Suppressor macrophage treated with lipopolysaccharide for 1 hour (primary cell): ENCODE data around the gene IRAK1.
"Not testable (repeated sequence)": the region's sequence is repeated elsewhere in the genome, so short reads cannot be mapped to it uniquely, and the experiment has no call there.

Experiments used
- DNase-seq, 3 donors: peaks; one replicate each; pipeline ENCODE4 v3.0.0-alpha.2; 2020 to 2022

IRAK1 gene

DNA sequence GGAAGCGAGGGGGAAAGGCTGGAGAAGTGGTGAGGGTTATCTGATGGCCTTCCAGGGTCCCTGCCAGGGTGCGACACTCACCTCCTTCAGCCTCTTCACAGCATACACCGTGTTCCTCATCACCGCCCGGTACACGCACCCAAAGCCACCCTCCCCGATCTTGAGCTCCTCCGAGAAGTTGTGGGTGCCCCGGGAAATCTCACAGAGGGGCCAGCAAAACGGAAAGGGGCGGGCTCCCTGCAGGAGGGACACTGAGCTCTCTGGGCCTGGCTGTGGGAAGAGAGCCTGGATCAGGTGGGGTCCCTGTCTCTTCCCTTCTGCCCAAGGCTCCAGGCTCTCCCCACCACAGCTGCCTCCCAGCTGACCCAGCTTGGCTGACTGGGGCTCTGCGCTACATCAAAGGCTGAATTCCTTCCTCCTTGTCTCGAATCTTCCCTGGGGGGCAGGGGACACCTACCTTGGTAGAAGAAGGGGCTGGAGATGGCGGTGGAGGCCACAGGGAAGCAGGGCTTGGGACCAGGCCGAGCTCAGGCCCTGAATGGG, 1.1 kb downstream of the IRAK1 start:
- DNase-seq: no peak

GRCh38 chrX:154017766-154018517, 1.8 kb downstream of the IRAK1 start:
- DNase-seq: no peak

- no peak for DNase-seq
Measured at GRCh38 chrX:154016366-154017076, 3.2 kb downstream of the IRAK1 start.

DNA sequence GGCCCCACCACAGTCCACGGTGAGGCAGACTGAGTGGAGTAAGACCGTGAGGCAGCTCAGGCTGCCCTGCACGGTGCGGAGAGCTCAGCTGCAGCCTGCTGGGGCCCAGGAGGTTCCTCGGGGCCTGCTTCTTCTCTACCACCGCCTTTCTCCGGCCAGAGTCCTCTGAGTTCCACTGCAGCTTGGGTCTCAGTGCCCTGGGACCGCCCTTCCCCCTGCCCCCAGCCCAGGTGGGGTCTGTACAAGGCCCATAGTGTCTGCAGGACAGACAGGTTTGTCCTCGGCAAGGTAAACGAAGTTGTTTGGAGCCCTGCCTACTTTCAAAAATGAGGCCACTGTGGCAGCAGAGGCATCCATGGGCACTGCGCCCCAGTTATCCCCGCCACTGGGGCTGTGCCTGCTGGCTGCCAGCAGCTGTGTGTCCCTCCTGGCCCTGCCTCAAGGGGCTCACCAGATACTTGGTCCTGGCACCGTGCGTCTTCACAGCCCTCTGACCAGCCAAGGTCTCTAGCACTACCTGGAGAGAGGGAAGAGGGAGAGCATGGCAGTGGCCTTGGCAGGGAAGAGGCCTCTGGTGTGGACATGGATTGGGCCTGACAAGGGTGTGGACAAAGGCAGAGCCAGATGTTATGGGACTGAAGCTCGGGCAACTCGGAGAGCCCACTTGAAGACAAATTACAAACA, 4.0 kb downstream of the IRAK1 start:
- DNase-seq: no peak

DNA sequence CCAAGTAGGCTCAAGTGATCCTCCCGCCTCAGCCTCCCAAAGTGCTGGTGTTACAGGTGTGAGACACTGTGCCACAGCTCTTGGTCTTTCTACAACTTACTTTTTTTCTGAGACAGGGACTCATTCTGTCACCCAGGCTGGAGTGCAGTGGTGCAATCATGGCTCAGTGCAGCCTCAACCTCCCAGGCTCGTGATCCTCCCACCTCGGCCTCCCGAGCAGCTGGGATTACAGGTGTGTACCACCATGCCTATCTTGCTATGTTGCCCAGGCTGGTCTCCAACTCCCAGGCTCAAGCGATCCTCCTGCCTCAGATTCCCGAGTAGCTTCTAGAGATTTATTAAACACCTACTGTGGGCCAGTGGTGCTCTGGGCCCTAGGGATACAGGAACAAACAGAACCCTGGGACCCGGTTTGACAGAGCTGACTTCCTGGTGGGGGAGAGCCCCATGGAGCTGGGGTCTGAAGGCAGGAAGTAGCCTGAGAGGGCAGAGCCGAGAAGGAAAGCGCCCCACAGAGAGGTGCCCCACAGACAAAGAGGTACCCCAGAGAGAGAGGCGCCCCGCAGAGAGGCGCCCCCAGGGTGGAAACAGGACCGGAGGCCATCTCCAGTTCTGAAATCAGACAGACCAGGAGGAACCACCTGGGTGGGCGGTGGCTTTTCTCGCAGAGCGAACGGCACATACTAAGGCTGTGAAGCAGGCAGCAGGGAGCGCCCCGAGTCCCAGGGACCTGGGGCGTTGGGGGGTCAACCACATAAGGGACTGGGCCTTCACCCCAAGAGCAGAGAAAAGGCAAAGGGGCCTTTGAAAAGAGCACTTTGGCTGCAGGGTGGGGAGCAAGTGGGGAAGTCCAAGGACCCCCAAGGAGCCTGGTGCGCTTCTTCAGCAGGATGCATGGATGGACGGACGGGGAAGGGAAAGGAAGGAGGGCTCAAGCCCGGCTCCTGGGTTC, 5.0 kb downstream of the IRAK1 start:
- DNase-seq: no peak

- DNase-seq: peak; percentile 46 to 47 (median 46)
Measured at GRCh38 chrX:154013614-154014360, 5.9 kb downstream of the IRAK1 start.

- DNase-seq: no peak
Measured at GRCh38 chrX:154013001-154013421, 6.7 kb downstream of the IRAK1 start.

GRCh38 chrX:154012336-154012991, 7.2 kb downstream of the IRAK1 start:
- no peak for DNase-seq

GRCh38 chrX:154011376-154012335, 8.0 kb downstream of the IRAK1 start:
- no peak for DNase-seq

DNA sequence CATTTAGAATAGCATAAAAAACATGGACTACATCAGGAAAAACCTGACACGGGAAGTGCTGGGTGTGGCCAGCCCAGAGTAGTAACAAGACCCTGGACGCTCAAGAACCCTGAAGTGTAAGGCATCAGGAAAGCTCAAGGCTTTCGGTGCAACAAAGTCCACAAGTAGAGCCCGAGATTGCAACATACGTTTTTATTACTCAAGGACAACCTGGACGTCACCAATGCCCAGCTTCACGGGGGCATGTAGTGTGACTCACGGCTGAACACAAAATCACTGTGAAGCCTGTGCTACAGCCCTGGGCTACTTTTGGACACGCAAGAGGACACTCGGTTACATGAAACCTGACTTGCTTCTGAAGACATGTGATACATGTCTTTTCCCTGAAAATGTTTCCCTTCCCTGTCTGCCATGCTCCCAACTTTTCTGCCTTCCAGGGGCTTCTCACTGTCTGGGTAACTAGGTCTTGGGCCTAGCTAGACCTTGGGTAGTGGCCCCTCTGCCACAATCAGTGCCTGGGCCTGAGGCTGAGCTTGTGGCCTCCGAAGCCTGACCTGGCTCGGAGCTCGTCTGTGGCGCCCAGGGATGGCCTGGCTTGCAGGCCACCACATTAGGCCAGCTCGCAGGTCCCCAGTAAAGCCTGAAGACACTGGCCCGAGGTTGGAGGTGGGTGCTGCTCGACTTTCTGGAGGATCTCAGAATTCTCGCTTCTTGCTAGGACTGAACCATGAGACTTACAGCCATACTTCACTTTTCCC, 9.2 kb downstream of the IRAK1 start:
- DNase-seq: peak; percentile 81 to 91 (median 86)

DNA sequence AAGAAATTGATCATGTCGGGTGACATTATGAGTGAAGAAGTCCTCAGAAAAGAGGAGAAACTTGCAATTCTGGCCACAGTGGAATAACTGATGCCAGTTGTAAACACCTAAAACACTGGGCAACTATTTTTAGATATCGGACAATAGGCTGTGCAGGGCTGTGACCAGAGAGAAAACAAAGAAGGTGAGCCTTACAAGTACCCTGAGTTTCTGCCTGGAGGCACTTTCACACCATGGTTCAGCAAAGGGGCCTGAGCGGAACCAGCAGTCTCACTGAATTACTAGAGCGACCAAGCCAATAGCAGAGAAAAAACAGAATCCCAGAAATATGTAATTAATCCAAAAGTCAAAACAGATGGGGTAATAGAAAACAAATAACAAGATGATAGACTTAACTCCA, 11.2 kb downstream of the IRAK1 start:
- no peak for DNase-seq

DNA sequence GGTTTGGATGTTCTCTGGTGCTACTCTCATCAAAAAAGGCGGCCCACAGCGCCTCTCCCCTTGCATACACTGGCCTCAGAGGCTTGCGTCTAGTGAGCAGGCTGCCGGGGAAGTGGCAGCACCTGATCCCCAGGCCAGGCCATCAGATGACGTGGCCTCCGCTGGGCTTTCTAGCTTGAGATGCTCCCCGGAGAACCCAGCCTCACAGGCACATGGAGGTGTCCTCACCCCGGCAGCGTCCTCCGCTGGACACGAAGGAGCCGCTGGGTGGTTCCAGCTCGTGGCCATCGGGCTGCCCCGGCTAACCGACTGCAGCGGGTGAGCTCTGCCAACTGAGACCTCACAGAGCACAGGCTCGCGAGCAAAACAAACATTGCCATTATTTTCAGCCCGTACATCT, 12.8 kb downstream of the IRAK1 start:
- DNase-seq: no peak

GRCh38 chrX:154004315-154004714, 15.4 kb downstream of the IRAK1 start:
- no peak for DNase-seq

GRCh38 chrX:154002215-154002719, 17.4 kb downstream of the IRAK1 start:
- DNase-seq: peak; percentile 83

DNA sequence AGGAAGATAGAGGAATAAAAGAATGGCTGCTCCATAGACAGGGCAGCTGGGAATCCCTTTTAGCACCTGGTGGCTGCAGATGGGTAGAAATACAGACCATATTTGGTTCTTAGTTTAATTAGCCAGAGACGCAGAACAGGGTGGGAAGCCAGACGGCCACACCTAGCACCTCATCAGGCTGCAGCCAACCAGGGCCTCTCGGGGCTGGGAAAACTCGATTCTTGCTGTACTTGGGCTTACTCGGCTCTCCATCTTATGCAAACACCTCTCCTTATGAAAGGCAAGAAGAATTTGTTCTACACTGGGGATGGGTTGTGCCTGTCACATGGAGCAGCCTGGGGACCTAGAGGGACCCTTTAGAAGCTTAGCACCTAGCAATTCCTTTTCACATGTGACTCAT, 19.7 kb downstream of the IRAK1 start:
- DNase-seq: no peak

DNA sequence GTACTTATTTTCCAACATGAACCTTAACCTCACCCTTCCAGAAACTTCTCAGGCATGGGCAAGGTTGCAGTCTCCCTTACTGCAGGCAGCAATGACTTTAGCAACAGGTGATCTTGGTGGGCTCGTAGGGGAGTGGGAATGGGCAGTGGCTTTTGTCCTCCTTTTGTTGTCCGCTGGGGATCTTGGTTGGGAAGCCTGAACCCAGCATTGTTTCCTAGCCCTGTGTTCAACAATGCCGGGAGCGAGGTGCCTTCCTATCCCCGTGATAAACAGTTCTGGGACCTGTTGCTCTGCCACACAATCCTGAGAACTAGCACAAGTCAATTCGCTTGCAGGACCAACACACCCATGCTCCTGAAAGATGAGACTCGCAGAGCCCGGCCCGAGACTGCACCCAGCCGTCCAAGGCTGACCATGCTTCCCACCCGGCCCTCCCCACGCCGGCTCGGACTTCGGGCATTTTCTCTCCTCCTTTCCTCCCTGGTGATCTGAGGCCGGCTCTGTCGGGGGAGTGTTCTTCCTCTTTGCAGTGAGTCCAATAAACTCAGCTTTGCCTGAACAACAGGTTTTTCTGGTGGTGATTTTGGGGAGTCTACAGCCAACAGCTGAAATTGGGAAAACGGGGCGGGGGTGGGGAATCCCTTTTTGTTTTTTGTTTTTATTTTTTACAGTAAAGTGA, 20.2 kb downstream of the IRAK1 start:
- DNase-seq: peak in 1 of 3 donors; percentile 27

DNA sequence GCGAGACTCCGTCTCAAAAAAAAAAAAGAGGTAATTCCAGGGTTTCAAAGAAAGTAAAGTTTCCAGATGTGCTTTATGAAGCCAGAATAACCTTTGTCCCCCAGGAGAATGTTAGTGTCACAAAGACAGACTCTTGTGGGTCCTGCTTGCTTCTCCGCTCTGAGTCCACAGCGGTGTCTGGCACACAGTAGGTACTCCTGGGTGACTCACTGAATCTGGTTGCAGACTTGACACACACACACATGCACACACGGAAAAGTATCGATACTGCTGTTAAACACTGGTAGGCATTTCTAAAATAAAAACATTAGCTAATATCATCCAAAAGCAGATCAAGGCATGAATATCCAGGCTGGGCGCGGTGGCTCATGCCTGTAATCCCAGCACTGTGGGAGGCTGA, 24.2 kb downstream of the IRAK1 start:
- DNase-seq: no peak

- not testable (repeated sequence) for DNase-seq
Measured at GRCh38 chrX:153994398-153994797, 25.3 kb downstream of the IRAK1 start.
